HG02571 (cell line): ENCODE measurements around the gene SNTN.
"Not testable (repeated sequence)": the region's sequence is repeated elsewhere in the genome, so short reads cannot be mapped to it uniquely, and the experiment has no call there.

ENCODE experiments used
- ATAC-seq: cut with Tn5 transposase; IDR thresholded peaks from one replicate; pipeline ENCODE4 v1.9.1; 2021; ENCODE audit warnings: mild to moderate bottlenecking, moderate library complexity; ENCODE audit not compliant: unreplicated experiment

Gene SNTN

GRCh38 chr3:63652066-63652725 lies at the start of gene SNTN:
Gene SNTN, plus strand, starts transcription at chr3:63652675. Its CDS starts 13 bp downstream, at chr3:63652688.
- ATAC-seq: no peak

DNA sequence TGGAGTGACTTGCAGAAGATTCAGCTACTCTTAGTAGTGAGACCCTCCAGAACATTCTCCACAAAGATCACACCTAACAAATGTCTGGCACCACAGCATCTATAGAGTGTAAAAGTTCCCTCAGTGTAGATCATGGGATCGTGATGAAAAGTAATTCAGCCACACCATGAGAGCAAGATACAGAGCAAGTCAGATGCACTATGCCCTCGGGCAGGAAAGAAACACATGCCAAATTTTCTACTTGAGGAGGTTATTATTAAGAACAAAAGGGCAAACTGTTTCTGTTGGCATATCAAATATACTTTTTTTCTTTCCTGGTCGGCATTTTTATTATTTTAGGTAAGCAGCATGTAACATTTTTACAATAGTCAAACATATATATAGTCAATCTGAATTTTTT lies 44.8 kb upstream of the SNTN start:
- ATAC-seq: no peak

DNA sequence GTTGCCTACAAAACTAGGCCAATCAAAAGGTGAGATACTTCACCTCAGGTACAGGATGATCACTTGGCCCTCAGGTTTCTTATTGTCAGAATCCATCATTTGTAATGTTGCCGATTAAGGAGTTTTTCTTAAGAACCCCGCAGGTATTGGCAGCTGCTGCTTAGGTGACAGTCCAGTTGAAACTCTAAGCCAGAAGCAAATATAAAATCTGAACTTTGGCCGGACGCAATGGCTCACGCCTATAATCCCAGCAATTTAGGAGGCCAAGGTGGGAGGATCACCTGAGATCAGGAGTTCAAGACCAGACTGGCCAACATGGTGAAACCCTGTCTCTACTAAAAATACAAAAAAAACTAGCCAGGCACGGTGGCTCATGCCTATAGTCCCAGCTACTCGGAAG lies 43.1 kb upstream of the SNTN start:
- ATAC-seq: no peak

- no peak for ATAC-seq
Measured at GRCh38 chr3:63609834-63610233, 42.6 kb upstream of the SNTN start.

GRCh38 chr3:63611382-63611781 lies 41.1 kb upstream of the SNTN start:
- ATAC-seq: no peak

DNA sequence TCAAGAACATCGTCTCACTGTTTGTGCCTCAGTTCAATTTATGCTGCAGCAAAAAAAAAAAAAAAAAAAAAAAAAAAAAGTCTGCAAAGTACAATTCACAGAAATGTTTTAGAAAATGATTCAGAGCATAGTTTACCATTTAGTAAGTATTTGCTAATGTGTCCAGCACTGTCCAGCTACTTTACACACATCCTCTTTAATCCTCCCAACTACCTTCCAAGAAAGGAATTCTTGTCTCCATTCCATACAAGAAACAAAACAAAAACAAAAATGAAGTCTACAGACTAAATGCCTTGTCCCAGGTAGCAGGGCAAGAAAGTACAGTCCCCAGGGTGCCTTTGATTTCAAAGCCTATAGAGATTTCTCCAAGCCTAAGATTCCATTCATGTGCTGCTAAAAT lies 38.9 kb upstream of the SNTN start:
- no peak for ATAC-seq

DNA sequence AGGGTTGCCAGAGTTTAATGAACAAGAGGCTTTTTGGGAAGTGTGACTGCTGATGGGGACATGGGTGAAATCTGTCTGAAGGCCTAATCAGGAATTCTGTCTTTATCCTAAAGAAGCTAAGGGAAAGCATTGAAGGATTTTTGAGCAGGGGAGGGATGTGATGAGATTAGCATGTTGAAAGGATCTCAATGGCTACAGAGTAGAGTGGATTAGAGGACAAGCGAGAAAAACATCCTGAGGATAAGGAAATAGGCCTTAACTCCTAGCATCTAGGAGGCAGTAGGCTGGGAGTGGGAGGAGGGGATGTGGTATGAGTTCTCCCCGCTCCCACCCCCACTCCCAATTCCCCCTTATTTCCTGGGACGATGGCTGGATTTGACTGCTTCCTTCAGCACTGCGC lies 35.1 kb upstream of the SNTN start:
- ATAC-seq: no peak

GRCh38 chr3:63624941-63625560 lies 27.4 kb upstream of the SNTN start:
- ATAC-seq: no peak

DNA sequence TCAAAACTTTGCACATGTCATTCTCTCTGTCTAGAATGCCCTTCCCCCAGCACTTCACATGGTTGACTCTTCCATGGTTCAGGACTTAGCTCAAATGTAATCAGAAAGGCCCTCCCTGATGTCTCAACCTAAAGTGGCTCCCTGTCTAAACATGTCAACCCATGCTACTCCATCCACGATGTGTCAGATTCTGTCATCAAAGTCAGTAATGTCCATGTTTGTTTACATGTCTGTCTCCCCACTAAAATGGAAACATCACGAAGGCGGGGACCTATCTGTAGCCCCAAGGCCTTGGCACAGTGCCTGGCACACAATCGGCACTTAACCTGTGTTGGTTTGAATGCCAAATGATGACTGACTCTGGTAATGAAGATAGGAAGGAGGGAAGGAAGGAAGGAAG lies 20.8 kb upstream of the SNTN start:
- ATAC-seq: no peak

GRCh38 chr3:63635186-63635585 lies 17.3 kb upstream of the SNTN start:
- no peak for ATAC-seq

DNA sequence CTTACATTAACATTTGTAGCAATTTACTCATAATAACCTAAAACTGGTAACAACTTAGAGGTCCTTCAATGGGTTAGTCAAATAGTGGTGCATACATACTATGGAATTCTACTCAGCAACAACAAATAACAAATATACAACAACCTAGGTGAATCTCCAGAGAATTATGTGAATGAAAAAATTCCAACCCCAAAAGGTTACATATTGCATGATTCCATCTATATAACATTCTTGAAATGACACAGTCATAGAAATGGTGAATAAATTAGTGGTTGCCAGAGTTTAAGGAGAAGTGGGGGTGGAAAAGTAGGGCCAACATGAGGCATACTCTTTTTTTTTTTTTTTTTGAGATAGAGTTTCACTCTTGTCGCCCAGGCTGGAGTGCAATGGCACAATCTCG lies 12.7 kb upstream of the SNTN start:
- no peak for ATAC-seq

DNA sequence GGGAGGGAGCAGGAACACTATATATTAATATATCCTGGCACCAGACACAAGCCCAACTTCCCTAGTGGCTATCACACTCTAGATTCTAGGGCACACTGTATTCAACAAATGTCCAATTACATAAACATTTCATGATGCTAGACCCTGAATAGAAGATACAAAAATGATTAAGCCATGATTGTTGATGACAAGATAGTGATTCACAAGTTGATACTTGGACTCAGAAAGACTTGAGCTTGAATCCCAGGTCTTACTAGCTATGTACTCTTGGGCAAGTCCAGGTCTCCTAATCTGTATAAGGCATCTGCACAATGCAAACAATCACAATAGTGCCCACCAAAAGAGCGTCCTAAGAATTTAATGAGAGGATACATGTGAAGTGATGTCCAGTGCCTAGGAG lies 10.0 kb upstream of the SNTN start:
- ATAC-seq: no peak

GRCh38 chr3:63644212-63644797 lies 8.2 kb upstream of the SNTN start:
- ATAC-seq: no peak

DNA sequence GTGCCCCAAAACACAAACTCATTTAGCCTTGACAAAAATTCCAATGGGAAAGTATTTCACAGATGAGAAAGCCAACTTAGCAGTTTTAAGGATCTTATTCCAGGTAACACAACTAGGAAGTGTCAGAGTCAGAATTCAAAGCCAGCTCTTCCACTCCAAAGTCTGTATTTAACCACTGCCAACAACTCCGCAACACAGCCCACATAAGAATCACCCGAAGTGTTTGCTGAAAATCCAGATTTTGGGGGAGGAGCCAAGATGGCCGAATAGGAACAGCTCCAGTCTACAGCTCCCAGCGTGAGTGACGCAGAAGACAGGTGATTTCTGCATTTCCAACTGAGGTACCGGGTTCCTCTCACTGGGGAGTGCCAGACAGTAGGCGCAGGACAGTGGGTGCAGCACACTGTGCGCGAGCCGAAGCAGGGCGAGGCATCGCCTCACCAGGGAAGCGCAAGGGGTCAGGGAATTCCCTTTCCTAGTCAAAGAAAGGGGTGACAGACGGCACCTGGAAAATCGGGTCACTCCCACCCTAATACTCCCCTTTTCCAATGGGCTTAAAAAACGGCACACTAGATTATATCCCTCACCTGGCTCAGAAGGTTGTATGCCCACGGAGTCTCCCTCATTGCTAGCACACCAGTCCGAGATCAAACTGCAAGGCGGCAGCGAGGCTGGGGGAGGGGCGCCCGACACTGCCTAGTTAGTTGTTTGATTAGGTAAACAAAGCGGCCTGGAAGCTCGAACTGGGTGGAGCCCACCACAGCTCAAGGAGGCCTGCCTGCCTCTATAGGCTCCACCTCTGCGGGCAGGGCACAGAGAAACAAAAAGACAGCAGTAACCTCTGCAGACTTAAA lies 7.3 kb upstream of the SNTN start:
- ATAC-seq: not testable (repeated sequence)

GRCh38 chr3:63654211-63654610 lies 1.7 kb downstream of the SNTN start:
- ATAC-seq: no peak

DNA sequence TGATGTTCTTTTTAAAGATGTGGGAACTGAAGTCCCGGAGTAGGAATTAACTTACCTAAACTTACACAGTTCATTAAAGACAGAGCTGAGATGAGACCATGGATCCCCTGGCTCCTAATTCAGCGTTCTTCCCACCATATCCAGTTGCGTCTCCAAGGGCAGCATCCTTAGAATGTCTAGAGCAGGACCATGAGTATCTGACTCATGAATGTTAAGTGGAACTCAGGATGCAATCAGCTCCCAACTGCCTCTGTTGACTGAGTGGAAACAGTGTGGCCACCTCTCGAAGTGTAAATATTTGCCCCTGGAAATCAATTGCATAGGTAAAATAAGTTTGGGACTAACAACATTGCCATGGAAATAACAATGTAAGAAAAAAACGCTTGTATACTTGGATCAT lies 2.5 kb downstream of the SNTN start:
- no peak for ATAC-seq

GRCh38 chr3:63655519-63655918 lies 3.0 kb downstream of the SNTN start:
- ATAC-seq: no peak

DNA sequence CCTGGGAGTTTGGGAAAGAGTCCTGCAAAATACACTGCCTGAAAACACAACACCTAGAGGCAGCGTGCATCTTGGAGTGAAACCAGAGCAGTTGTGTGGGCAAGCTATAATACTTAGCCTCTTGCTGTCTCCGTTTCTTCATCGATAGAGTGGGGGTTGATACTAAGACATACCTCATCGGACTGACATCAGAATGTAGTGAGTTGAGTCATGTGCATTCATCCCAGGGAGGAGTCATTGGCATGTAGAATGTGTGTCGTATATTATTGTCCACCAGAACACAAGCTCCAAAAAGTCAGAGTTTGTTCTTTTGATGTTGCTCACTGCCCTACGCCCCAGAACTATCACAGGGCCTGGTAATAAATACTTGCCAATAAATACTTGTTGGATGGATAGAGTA lies 4.3 kb downstream of the SNTN start:
- ATAC-seq: no peak

GRCh38 chr3:63661242-63661641 lies 8.8 kb downstream of the SNTN start:
- no peak for ATAC-seq

DNA sequence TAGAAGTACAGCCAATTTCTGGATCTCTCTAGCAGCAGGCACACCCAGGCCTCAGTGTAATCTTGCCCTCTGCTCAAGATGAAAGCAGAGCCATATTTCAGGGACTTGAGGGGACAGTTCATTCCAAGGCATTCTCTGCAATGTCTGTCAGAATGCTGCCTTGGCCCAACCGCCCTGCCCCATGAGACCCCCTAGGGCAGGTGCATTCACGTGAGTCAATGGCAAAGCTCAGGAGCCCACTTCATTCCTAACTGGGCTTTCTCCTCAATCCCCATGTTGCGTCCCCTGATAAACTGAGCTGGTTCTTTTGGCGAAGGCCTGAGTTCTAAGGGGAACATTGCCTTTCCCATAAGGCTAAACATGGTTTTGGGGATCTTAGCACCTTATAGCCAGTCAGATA lies 9.5 kb downstream of the SNTN start:
- no peak for ATAC-seq

GRCh38 chr3:63662500-63662899 lies 10.0 kb downstream of the SNTN start:
- ATAC-seq: no peak

- ATAC-seq: no peak
Measured at GRCh38 chr3:63670544-63670943, 18.1 kb downstream of the SNTN start.
